ENCODE measurements around the gene ANGEL2.
A peak's percentile ranks its signal among the peaks of the same experiment; 100 is the strongest.
"Not testable (repeated sequence)": the region's sequence is repeated elsewhere in the genome, so short reads cannot be mapped to it uniquely, and the experiment has no call there.

ANGEL2 gene

DNA sequence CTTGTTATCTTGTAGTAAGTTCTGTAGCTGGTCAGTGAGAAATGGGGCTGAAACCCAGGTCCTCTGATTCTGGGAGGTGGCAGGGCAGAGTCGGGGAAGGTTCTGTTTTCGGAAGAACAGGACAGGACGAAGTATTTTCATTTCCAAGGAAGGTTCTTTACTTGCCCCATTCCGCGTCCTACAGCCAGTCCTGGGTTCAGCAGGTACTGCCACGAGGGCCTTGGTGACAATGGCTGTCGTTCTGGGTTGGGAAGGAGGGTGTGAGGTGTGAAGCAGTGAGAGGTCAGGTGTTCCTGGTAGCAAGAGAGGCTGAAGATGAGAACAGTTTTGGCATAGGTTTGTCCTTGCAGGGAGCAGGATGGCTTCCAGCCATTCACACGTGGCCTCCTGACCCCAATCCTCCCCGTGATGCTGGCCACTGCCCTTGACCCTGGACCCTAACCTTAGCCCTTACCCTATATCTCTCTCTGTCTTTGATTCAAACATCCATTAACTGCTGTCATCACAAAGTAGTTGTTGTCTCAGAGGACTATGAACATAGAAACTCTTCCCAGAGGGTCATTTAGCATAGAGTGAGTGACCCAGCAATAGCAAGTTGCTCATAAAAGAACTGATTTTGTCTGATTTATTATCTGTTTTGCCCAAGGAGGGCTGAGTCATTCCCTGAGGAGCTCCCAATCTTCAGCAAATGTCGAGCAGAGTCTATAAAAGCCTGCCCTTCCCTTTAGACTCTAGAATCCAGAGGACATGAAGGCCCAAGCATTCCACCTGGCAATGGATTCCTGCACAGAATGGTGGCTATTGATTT lies 40.4 kb downstream of the ANGEL2 start:
- no peak for DNase-seq (ENCODE audit: low read depth)

DNA sequence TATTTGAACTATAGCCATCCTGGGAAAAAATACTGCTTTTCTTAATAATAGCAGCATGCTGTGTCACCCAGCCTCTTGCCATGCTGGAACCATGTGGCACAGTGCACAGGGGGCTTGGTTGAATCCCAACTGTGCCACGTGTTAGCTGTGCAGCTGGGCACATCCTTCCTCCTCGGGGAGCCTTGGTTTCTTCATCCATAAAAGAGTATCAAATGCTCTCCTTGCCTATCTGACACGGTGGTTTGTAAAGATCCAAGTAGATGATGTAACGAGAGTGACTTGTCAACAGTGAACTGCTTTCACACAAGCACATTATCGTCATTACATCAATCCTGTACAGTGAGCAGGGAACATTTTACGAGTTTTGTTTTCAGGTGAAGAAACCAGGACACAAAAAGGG lies 41.0 kb downstream of the ANGEL2 start:
- DNase-seq (ENCODE audit: low read depth): no peak

DNA sequence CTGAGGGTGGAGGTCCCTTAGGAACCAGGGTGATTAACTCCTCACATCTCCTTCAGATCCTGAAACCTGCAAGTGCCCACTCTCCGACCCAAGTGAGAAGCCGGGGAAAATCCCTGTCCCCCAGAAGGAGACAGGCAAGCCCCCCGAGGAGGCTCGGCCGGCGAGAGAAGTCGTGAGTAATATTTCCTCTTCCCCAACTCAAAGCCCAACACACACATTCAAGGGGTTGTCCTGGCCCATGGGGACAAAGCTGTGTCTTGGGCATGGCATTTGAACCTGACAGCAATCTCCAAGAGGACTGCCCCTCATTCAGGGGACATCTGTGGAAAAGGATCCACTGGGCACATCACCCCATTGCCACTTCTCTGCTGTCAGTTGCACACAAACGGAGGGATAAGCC lies 41.8 kb downstream of the ANGEL2 start:
- no peak for DNase-seq (ENCODE audit: low read depth)

DNA sequence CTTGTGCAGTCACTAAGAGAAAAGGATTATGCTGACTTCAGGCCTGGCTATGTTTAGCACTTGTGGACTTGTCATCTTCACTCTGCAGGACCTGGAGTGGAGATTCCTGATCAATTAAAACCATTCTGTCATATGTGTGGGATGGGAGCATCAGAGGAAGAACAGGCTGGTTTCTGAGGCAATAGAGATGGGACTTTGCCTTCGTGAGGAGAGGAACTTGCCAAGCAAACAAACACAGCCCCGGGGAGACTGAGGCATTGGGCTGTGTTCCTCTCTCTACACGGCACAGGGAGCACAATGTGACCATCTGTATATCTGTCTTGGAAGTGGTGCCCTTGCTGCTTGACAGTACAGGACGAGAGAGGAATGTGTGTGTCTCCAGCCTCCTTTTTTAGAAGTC lies 42.2 kb downstream of the ANGEL2 start:
- no peak for DNase-seq (ENCODE audit: low read depth)

DNA sequence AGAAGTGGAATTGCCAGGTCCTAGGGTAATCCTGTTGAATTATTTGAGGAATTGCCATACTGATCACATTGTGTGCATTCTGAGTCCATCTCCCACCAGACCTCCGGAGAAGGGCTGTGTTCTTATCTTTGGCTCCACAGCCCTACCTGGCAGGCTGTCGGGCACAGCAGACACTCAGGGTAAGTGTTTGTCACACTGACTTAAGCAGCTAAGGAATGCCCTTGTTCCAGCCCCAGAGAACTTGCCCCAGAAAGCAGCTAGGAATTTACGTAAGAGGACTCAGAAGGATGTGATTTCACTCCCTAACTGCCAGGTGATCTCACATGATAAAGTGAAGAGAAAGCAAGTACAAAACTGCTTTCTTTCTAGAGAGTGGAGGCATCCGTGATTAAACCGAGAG lies 44.4 kb downstream of the ANGEL2 start:
- DNase-seq (ENCODE audit: low read depth): no peak

DNA sequence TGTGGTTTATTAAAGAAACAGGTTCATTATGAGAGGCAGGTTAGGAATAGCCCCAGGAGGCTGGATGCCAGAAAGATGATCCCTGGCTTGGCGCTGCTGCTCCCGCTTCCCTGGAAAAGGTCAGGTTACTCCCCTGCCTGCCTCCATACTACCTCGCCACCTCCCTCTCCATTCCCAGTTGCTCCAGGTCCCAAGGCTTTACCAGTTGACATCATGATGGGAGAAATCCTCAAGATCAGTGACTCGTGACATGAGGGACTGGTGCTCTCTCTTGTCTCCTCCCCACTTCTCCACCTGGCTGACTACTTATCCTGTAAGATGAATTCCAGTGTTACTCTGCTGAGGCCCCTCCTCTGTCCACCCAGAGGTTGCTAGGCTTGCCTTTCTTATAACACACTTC lies 45.6 kb downstream of the ANGEL2 start:
- no peak for DNase-seq (ENCODE audit: low read depth)

DNA sequence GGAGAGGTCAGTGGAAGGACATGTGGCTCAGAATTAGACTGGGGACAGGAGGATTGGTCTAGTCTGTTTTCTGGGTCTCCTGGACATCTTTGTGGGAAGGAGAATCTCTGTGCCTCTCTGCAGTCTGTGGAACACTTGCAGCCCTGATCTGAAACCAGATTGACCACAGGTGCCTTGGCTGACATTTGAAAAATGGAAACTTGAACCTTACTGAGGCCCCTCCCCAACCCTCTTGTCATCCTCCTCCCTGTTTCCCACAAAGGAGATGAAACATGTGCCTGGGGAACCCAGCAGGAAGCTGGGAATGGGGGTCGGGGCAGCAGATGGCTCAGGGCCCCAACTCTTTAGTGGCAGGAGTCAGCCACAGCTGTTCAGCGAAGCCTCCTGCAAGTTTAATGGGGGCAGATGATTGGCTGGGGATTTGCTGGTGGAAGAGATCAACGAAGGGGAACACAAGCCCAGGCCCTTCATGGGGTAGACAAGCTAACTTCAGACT lies 47.3 kb downstream of the ANGEL2 start:
- DNase-seq (ENCODE audit: low read depth): no peak

DNA sequence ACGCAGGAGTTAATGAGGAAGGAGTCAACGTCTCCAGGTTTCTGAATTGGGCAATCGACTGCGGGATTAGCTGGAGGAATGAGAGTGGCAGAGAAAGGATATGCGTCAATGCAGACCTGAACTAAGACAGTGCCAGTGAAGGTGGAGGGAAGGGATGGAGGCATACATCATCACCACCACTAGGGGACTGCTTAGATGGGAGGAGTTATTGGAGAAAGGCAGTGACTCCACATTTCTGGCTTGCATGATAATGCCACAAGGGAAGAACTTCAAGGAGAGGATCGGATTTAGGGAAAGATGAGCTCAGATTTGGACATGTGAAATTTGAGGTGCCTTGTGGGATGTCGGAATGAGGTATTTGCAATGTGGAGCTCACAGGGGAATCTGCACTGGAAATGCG lies 47.9 kb downstream of the ANGEL2 start:
- DNase-seq (ENCODE audit: low read depth): peak; percentile 60

DNA sequence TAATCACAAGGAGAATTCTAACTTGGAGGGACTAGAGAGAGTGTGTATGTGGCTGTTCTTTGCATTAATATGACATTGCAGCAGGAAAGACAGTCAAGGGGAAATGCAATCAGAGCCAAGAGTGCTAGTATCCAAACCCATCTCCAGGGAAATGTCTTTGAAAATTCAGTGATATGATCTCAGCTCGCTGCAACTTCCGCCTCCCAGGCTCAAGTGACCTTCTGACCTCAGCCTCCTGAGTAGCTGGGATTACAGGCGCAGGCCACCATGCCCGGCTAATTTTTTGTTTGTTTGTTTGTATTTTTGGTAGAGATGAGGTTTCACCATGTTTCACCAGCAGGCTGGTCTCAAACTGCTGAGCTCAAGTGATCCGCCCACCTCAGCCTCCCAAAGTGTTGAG lies 49.1 kb downstream of the ANGEL2 start:
- no peak for DNase-seq (ENCODE audit: low read depth)

DNA sequence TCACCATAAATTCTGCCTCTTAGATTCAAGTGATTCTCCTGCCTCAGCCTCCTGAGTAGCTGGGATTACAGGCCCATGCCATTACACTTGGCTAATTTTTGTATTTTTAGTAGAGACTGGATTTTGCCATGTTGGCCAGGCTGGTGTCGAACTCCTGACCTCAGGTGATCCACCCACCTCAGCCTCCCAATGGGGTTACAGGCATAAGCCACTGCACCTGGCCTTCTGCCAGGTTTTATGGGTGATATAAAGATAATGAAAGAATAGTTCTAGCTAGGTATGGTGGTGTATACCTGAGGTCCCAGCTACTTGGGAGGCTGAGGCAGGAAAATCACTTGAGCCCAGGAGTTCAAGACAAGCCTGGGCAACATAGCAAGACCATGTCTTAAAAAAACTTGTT lies 50.7 kb downstream of the ANGEL2 start:
- not testable (repeated sequence) for DNase-seq (ENCODE audit: low read depth)

DNA sequence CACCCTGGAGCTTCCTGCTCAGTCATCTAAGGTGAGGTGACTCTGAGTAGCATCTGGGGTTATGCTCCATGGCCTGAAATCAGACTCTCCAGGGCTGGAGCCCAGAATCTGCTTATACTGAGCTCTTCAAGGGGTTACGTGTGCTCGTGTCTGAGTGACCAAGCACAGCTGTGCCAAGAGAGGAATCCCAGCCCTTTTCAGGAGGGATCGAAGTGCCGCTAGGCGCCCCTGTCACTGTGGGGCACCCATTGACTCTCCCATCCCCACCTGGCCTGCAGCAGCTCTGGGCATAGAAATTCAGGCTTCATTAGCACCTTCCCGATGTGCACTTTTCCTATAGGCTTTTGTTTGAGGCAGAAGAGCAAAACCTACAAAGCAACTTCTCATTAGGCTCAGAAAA lies 51.6 kb downstream of the ANGEL2 start:
- no peak for DNase-seq (ENCODE audit: low read depth)

DNA sequence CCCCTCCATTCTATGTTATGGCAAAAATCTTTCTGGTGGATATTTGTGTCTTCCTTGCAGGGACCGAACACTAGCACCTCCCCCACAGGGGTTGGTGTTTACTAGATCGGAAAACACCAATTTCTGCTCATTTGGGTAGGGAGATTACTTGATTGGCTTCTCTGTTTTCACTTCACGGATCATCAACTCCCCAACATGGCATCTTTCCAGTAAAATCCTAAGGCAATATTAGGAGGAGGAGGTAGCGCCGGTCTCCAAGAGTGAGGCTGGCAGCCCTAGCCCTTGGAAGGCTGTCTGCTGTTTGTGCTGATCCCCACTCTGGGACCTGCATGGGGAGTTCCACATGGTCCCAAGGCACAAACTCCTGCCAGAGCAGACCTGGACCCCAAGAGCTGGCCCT lies 53.2 kb downstream of the ANGEL2 start:
- no peak for DNase-seq (ENCODE audit: low read depth)

DNA sequence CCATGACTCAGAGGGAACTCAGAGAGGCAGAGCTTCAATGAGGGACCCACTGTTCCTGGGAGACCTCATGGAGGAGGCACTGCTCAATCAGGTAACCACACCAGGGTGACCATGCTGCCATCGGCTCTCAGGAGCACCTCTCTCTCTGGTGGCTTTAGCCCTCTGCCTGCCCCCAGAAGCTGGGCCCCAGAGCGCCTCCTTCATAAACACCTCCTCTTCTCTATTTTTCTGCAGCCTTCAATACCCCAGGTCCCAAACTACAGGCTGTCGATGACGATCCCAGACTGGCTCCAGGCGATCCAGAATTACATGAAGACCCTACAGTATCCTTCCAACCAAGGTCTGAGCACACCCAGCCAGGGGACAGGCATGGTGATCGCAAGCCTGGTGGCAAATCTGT lies 54.7 kb downstream of the ANGEL2 start:
- no peak for DNase-seq (ENCODE audit: low read depth)

DNA sequence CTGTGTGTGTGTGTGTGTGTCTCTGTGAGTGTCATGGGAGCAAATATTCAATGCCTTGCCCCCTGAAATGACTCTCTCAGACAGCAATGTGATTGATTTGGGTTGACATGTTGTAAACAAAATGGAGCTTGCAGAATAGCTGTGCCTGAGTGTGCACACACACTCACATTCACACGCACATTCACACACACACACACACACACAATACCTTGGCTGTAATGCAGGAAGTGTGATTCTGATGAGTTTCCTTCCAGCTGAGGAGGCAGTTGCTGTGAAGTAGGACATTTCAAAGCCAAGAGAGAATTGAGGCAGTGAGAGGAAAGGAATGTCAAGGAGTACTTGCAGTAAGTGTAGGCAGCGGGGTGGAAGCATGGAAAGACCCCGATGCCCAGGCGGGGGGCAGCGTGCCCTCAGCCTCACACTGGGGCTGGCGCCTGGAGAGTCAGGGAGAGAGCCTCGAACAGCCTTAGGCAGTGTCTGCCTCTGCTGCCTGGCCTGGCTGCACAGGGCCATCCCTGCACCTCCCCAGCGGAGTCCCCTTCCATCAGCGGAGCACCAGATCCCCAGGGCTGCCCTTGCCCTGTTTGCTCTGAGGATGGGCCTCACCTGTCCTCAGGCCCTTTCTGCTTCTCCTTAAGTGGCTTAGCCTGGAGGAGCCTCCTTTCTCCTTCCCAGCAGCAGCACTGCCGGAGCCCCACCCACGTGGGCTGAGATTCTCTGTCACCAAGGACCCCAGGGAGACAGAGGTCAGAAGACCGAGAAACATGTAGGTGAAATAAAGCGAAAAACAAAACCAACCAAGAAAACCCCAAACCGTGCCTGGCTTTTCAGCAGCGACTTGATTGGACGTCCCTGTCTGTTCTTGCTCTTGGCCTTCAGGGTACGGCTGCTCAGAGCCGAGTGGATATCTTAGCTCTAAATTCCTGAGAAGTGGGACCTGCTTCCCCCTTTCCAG lies 56.1 kb downstream of the ANGEL2 start:
- no peak for DNase-seq (ENCODE audit: low read depth)

DNA sequence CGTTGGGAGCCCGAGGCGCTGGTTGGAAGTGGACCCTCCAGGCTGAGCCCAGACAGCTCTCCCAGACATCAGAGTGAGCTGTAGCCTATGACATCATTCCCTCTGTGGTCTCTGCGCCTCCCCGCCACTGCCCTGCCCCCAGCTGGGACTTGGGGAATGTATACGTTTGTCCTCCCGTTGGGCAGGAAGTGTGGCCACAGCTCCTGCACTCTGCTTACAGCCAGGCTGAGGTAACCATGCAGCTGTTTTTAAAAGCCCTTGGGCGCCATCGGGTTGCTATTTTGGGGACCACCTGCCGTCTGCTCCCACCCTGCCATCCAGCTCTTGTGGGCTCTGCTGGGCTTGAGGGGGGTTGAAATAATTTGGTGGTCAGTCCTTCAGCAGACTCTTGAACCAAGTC lies 57.5 kb downstream of the ANGEL2 start:
- DNase-seq (ENCODE audit: low read depth): peak; percentile 67

DNA sequence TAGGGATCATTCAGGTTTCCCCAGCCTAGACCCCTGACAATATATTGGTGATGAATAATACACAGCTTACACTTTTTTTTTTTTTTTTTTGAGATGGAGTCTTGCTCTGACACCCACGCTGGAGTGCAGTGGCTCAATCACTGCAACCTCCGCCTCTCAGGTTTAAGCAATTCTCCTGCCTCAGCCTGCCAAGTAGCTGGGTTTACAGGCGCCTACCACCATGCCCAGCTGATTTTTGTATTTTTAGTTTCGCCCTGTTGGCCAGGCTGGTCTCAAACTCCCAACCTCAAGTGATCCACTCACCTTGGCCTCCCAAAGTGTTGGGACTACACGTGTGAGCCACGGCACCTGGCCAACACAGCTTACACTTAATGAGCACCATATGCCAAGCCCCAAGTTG lies 58.1 kb downstream of the ANGEL2 start:
- no peak for DNase-seq (ENCODE audit: low read depth)

DNA sequence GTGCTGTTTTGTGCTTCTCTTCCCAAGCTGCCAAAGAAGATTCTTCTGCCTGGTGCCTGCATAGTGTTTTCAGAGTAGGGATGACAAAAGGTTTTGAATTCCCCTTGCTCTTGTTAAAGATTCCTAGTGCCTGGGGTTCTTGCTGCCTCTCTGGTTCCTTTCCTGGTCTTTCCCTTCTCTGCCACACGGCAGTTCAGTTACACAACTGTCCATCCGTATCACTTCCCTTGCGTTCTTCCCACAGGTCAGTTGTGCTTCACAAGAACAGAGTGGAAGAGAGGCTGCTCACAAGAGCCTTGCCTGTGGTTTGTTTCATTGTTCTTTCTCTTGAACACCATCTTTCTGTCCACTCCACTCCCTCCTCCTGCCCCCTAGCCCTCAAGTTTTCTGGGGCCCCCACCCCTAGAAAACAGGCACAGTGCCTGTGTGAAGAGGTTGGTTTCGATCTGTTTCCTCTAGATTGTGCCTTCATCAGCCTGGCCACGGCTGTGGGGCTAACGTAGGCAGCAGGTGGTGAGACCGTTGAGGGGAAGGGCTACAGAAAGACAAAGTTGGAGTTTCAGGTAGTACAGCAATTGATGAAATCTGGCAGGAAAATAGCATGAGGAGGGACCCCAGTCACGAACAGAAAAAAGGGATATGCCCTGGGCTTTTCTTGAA lies 59.6 kb downstream of the ANGEL2 start:
- no peak for DNase-seq (ENCODE audit: low read depth)

DNA sequence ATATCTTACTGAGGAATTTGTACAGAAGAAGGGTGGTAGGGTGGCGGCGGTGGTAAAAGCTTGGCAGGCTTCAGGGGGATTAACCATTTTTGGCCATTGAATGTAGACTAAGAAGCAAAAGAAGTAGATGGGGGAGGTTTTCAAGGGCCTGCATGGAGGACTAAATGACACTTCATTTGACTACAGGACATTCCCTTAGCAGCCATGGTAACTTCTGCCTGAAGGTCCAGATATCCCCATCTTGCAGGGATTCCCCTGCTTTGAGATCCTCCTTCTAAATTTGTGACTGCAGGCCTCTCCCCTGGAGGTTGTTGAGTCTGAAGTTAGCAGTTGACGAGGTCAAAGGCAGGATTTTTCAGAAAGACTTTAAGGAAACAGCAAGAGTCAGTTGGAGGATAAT lies 60.6 kb downstream of the ANGEL2 start:
- no peak for DNase-seq (ENCODE audit: low read depth)

DNA sequence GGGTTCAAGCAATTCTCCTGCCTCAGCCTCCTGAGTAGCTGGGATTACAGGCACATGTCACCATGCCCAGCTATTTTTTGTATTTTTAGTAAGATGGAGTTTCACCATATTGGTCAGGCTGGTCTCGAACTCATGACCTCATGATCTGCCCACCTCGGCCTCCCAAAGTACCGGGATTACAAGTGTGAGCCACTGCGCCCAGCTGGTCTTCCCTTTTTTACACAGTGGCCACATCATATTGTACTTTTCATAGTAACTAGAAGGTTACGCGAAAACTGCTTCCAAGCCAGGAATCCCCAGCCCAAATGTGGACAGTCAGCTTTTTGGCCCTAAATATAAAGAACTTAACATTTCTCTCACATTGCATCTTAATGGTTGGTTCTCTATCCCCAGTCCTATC lies 61.2 kb downstream of the ANGEL2 start:
- no peak for DNase-seq (ENCODE audit: low read depth)

DNA sequence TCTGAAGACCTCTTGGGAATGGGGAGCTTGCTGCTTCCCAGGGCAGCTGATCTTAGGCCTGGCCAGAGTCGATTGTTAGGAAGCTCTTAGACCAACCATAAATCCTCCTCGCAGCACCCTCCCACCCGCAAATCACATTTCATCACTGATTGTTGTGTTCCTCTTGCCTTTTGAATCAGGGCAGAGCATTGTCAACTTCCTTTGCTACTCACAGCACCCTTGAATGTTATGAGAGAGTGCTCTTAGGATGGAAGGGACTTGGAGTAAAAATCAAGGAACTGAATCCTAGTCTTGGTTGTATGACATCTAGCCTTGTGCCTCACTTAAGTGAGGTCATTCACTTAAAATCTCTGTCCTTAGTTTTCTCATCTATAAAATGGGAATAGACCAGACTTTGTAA lies 62.3 kb downstream of the ANGEL2 start:
- DNase-seq (ENCODE audit: low read depth): no peak

DNA sequence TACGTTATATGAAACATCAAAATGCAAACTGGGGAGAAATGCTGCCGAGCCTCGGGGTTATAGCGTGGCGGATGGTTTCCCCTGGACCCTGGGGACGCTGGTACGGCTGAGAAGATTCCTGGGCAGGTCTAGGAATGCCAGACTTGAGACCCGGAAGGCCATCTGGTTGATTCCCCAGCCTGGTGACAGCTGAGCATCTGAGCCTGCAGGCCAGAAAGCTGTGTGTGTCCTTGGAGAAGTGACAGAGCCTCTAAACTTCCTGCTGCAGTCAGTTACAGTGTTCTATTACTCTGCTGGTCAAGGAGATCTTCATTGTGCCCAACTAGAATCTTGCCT lies 63.1 kb downstream of the ANGEL2 start:
- DNase-seq (ENCODE audit: low read depth): no peak

DNA sequence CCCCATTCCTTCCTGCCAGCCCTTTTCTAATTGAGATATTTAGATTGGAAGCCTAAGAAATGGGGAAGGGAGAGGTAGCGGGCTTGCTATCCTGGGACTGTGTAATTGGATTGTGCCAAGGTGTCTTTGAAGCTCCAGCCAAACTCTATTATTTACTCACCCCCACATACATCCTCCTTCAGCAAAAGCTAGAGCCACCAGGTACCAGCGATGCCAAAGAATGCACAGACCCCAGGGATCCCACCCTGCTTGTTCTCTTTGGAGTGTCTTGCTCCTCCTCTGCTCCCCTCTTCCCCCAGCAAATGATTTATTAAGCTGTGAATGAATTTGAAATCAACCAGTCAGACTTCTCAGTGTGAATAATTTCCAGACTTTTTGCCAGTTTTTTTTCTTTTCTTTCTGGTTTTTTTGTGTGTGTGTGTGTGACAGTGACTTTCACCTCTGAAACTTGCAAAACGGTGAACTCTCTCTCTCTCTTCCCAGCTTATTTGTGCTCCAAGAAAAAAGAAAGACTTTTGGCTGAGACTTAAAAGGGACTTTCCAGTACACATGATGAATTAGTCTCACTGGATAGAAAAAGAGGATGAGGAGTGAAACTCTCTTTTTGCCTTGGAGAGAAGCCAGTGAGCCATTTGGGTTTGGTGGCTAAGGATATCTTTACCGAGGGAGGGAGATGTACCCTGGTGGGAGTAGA lies 63.6 kb downstream of the ANGEL2 start:
- DNase-seq (ENCODE audit: low read depth): no peak
